HEK293 (cell line): Measurements from ENCODE around the gene KIAA1671.

Experiments
- CTCF ChIA-PET: fragments of 350-600 bp; formaldehyde crosslinking; extraction: SDS; loops from one replicate; lab custom pipeline; 2021; ENCODE audit warnings: antibody characterized with exemption; lab: Yijun Ruan, JAX
- POLR2A ChIA-PET: fragments of 300-600 bp; formaldehyde crosslinking; extraction: SDS; loops from one replicate; lab custom pipeline; 2020; ENCODE audit warnings: antibody characterized with exemption, inconsistent platforms; lab: Yijun Ruan, JAX
- H3K27ac ChIP-seq: fragments of 200-500 bp; sonication (Bioruptor generic); 2 replicates; pipeline ENCODE4 v1.5.1; 2014; ENCODE audit warnings: low read depth, low read length, control low read depth, inconsistent platforms; ENCODE audit errors: extremely low read depth
- H3K36me3 ChIP-seq, 2 experiments: fragments of 200-500 bp in 1 of 2; sonication (Bioruptor generic) in 1 of 2; 1 replicate in 1 of 2; 2 replicates in 1 of 2; pipeline ENCODE4 v1.5.1; 2014 to 2017; ENCODE audit warnings: inconsistent platforms in 2 of 2, low read length in 2 of 2; ENCODE audit not compliant: control insufficient read depth in 2 of 2, insufficient read depth in 1 of 2
- H3K4me1 ChIP-seq: fragments of 200-500 bp; sonication (Bioruptor generic); 2 replicates; pipeline ENCODE4 v1.5.1; 2014; ENCODE audit warnings: mild to moderate bottlenecking, low read length, inconsistent platforms; ENCODE audit not compliant: control insufficient read depth, insufficient read depth
- H3K4me3 ChIP-seq: 2 replicates; pipeline ENCODE4 v1.5.1; 2011; ENCODE audit warnings: low read depth, mild to moderate bottlenecking, control low read depth, low read length, moderate library complexity
- H3K9me3 ChIP-seq: fragments of 200-500 bp; sonication (Bioruptor generic); 2 replicates; pipeline ENCODE4 v1.5.1; 2014; ENCODE audit warnings: low read depth, low read length, inconsistent platforms; ENCODE audit not compliant: control insufficient read depth, insufficient read depth
- SP3 ChIP-seq: fragments of 450-650 bp; formaldehyde crosslinking; IDR thresholded peaks from 2 replicates; pipeline ENCODE4 v1.5.1; 2016; ENCODE audit warnings: missing biosample characterization, missing genetic modification characterization
- ZNF157 ChIP-seq: fragments of 450-650 bp; formaldehyde crosslinking; IDR thresholded peaks from 2 replicates; pipeline ENCODE4 v1.5.1; 2016; ENCODE audit warnings: missing biosample characterization, missing genetic modification characterization
- ZNF184 ChIP-seq: fragments of 450-650 bp; IDR thresholded peaks from 2 replicates; pipeline ENCODE4 v1.5.1; 2018; ENCODE audit warnings: missing biosample characterization, mild to moderate bottlenecking, missing genetic modification characterization
- ZNF510 ChIP-seq: fragments of 450-650 bp; formaldehyde crosslinking; IDR thresholded peaks from 2 replicates; pipeline ENCODE4 v1.5.1; 2018; ENCODE audit warnings: mild to moderate bottlenecking, missing genetic modification characterization, missing biosample characterization; ENCODE audit not compliant: insufficient replicate concordance
- ZNF530 ChIP-seq: fragments of 450-650 bp; formaldehyde crosslinking; IDR thresholded peaks from 2 replicates; pipeline ENCODE4 v1.5.1; 2016; ENCODE audit warnings: low read depth, missing biosample characterization, missing genetic modification characterization
- ZNF629 ChIP-seq: fragments of 450-650 bp; formaldehyde crosslinking; IDR thresholded peaks from 2 replicates; pipeline ENCODE4 v1.5.1; 2017; ENCODE audit warnings: missing biosample characterization, missing genetic modification characterization
- ZNF76 ChIP-seq: fragments of 450-650 bp; formaldehyde crosslinking; IDR thresholded peaks from 2 replicates; pipeline ENCODE4; 2016; ENCODE audit warnings: low read depth, missing biosample characterization, missing genetic modification characterization, borderline replicate concordance
- TF ChIP-seq, protein P1 (sequence below): fragments of 450-650 bp; IDR thresholded peaks from 2 replicates; pipeline ENCODE4 v1.5.1; 2018; ENCODE audit warnings: missing biosample characterization, missing genetic modification characterization
- TF ChIP-seq, protein P2 (sequence below): fragments of 450-650 bp; formaldehyde crosslinking; IDR thresholded peaks from 2 replicates; pipeline ENCODE4 v1.5.1; 2016; ENCODE audit warnings: missing biosample characterization, missing genetic modification characterization
- TF ChIP-seq, protein P3 (sequence below): fragments of 450-650 bp; formaldehyde crosslinking; optimal IDR thresholded peaks from 2 replicates; pipeline ENCODE3; 2016; ENCODE audit warnings: missing biosample characterization, mild to moderate bottlenecking, missing genetic modification characterization
- TF ChIP-seq, protein P4 (sequence below): fragments of 450-650 bp; formaldehyde crosslinking; IDR thresholded peaks from 2 replicates; pipeline ENCODE4 v1.5.1; 2016; ENCODE audit warnings: missing biosample characterization, missing genetic modification characterization
- TF ChIP-seq, protein P5 (sequence below): fragments of 450-650 bp; formaldehyde crosslinking; IDR thresholded peaks from 2 replicates; pipeline ENCODE4 v1.5.1; 2017; ENCODE audit warnings: missing biosample characterization, missing genetic modification characterization
- TF ChIP-seq, protein P6 (sequence below): fragments of 450-650 bp; formaldehyde crosslinking; IDR thresholded peaks from 2 replicates; pipeline ENCODE4 v1.5.1; 2016; ENCODE audit warnings: missing biosample characterization, missing genetic modification characterization

Gene KIAA1671

DNA sequence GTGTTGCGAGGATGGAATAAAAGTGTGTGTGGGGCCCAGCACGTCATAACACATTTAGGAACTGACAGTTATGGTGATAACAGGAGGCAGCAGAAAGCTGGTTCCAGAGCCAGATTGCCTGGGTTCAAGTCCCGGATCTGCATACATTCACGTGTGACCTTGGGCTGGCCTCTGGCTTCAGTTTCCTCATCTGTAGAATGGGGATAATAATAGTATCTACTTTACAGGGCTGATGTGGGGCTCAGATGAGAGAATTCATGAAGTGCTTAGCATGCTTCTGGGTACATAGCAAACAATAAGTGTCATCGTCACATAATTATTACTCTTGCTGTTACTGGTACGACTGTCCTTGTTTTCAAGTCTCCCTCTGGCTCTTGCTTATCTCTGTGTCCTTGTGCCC lies 97.3 kb downstream of the KIAA1671 start:
- Histone ChIP-seq H3K27ac (no peak overlapping the region), H3K9me3 (no peaks in the 10 kb centered on the region), H3K4me1 (no peaks in the 10 kb centered on the region; the same call in 1 of the 2 replicates), H3K36me3 (peaks cover 0 to 34% of the 10 kb centered on the region in 2 experiments; a peak in 2 of 3 replicates), H3K4me3 (no peak overlapping the region)
- ChIA-PET CTCF (interaction anchor here (0.6 to 15.6 kb wide), 17 partner anchors 10 to 279 kb away, joined by 3 to 300 read pairs (median 6); partner anchors contain the start of gene KIAA1671), POLR2A (no interaction called here)
- TF ChIP-seq ZNF157 (tag by site-specific recombination) (no peak), ZNF530 (tag by site-specific recombination) (no peak), ZNF629 (tag by site-specific recombination) (no peak), ZNF184 (no peak), ZNF76 (tag by site-specific recombination) (no peak), ZNF510 (tag by site-specific recombination) (no peak), SP3 (no peak)
- TF ChIP-seq, protein P1, sequence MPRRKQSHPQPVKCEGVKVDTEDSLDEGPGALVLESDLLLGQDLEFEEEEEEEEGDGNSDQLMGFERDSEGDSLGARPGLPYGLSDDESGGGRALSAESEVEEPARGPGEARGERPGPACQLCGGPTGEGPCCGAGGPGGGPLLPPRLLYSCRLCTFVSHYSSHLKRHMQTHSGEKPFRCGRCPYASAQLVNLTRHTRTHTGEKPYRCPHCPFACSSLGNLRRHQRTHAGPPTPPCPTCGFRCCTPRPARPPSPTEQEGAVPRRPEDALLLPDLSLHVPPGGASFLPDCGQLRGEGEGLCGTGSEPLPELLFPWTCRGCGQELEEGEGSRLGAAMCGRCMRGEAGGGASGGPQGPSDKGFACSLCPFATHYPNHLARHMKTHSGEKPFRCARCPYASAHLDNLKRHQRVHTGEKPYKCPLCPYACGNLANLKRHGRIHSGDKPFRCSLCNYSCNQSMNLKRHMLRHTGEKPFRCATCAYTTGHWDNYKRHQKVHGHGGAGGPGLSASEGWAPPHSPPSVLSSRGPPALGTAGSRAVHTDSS: no peak
- TF ChIP-seq, protein P2, sequence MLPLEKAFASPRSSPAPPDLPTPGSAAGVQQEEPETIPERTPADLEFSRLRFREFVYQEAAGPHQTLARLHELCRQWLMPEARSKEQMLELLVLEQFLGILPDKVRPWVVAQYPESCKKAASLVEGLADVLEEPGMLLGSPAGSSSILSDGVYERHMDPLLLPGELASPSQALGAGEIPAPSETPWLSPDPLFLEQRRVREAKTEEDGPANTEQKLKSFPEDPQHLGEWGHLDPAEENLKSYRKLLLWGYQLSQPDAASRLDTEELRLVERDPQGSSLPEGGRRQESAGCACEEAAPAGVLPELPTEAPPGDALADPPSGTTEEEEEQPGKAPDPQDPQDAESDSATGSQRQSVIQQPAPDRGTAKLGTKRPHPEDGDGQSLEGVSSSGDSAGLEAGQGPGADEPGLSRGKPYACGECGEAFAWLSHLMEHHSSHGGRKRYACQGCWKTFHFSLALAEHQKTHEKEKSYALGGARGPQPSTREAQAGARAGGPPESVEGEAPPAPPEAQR (tag by site-specific recombination): no peak
- TF ChIP-seq, protein P3, sequence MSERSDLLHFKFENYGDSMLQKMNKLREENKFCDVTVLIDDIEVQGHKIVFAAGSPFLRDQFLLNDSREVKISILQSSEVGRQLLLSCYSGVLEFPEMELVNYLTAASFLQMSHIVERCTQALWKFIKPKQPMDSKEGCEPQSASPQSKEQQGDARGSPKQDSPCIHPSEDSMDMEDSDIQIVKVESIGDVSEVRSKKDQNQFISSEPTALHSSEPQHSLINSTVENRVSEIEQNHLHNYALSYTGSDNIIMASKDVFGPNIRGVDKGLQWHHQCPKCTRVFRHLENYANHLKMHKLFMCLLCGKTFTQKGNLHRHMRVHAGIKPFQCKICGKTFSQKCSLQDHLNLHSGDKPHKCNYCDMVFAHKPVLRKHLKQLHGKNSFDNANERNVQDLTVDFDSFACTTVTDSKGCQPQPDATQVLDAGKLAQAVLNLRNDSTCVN (tag by site-specific recombination): no peak
- TF ChIP-seq, protein P4, sequence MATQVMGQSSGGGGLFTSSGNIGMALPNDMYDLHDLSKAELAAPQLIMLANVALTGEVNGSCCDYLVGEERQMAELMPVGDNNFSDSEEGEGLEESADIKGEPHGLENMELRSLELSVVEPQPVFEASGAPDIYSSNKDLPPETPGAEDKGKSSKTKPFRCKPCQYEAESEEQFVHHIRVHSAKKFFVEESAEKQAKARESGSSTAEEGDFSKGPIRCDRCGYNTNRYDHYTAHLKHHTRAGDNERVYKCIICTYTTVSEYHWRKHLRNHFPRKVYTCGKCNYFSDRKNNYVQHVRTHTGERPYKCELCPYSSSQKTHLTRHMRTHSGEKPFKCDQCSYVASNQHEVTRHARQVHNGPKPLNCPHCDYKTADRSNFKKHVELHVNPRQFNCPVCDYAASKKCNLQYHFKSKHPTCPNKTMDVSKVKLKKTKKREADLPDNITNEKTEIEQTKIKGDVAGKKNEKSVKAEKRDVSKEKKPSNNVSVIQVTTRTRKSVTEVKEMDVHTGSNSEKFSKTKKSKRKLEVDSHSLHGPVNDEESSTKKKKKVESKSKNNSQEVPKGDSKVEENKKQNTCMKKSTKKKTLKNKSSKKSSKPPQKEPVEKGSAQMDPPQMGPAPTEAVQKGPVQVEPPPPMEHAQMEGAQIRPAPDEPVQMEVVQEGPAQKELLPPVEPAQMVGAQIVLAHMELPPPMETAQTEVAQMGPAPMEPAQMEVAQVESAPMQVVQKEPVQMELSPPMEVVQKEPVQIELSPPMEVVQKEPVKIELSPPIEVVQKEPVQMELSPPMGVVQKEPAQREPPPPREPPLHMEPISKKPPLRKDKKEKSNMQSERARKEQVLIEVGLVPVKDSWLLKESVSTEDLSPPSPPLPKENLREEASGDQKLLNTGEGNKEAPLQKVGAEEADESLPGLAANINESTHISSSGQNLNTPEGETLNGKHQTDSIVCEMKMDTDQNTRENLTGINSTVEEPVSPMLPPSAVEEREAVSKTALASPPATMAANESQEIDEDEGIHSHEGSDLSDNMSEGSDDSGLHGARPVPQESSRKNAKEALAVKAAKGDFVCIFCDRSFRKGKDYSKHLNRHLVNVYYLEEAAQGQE (tag by site-specific recombination): no peak
- TF ChIP-seq, protein P5, sequence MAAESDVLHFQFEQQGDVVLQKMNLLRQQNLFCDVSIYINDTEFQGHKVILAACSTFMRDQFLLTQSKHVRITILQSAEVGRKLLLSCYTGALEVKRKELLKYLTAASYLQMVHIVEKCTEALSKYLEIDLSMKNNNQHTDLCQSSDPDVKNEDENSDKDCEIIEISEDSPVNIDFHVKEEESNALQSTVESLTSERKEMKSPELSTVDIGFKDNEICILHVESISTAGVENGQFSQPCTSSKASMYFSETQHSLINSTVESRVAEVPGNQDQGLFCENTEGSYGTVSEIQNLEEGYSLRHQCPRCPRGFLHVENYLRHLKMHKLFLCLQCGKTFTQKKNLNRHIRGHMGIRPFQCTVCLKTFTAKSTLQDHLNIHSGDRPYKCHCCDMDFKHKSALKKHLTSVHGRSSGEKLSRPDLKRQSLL (tag by site-specific recombination): no peak
- TF ChIP-seq, protein P6, sequence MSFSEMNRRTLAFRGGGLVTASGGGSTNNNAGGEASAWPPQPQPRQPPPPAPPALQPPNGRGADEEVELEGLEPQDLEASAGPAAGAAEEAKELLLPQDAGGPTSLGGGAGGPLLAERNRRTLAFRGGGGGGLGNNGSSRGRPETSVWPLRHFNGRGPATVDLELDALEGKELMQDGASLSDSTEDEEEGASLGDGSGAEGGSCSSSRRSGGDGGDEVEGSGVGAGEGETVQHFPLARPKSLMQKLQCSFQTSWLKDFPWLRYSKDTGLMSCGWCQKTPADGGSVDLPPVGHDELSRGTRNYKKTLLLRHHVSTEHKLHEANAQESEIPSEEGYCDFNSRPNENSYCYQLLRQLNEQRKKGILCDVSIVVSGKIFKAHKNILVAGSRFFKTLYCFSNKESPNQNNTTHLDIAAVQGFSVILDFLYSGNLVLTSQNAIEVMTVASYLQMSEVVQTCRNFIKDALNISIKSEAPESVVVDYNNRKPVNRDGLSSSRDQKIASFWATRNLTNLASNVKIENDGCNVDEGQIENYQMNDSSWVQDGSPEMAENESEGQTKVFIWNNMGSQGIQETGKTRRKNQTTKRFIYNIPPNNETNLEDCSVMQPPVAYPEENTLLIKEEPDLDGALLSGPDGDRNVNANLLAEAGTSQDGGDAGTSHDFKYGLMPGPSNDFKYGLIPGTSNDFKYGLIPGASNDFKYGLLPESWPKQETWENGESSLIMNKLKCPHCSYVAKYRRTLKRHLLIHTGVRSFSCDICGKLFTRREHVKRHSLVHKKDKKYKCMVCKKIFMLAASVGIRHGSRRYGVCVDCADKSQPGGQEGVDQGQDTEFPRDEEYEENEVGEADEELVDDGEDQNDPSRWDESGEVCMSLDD: no peak
